Activated T-cell treated with anti-CD3 and anti-CD28 coated beads for 1 hour (primary cell): ENCODE results near the gene ADCY2.

ENCODE experiments used
- DNase-seq: peaks from one replicate; pipeline ENCODE4 v3.0.0-alpha.2; 2020; ENCODE audit warnings: low read depth

ADCY2 gene

GRCh38 chr5:7592910-7593309, 197.0 kb downstream of the ADCY2 start:
- no peak for DNase-seq

GRCh38 chr5:7597059-7597642, 201.2 kb downstream of the ADCY2 start:
- no peak for DNase-seq

GRCh38 chr5:7606840-7607465, 211.0 kb downstream of the ADCY2 start:
- no peak for DNase-seq

- no peak for DNase-seq
These were observed 212.8 kb downstream of the ADCY2 start for GRCh38 chr5:7608772-7609171.

GRCh38 chr5:7609726-7610125, 213.8 kb downstream of the ADCY2 start:
- DNase-seq, result no peak

- DNase-seq, result no peak
These were observed 214.7 kb downstream of the ADCY2 start for GRCh38 chr5:7610531-7611177.

GRCh38 chr5:7611518-7611917, 215.6 kb downstream of the ADCY2 start:
- no peak for DNase-seq

GRCh38 chr5:7615566-7616061, 219.7 kb downstream of the ADCY2 start:
- DNase-seq, result no peak

- no peak for DNase-seq
These were observed 221.0 kb downstream of the ADCY2 start for GRCh38 chr5:7616897-7617296.

- no peak for DNase-seq
These were observed 226.6 kb downstream of the ADCY2 start for GRCh38 chr5:7622498-7622897.

GRCh38 chr5:7625740-7626139, 229.8 kb downstream of the ADCY2 start:
- DNase-seq, result no peak

- DNase-seq, result no peak
These were observed 232.3 kb downstream of the ADCY2 start for GRCh38 chr5:7628248-7628647.

GRCh38 chr5:7628820-7629219, 232.9 kb downstream of the ADCY2 start:
- no peak for DNase-seq

- DNase-seq, result no peak
These were observed 233.6 kb downstream of the ADCY2 start for GRCh38 chr5:7629561-7629960.

GRCh38 chr5:7634837-7635236, 238.9 kb downstream of the ADCY2 start:
- no peak for DNase-seq

- no peak for DNase-seq
These were observed 242.5 kb downstream of the ADCY2 start for GRCh38 chr5:7638456-7638855.

- DNase-seq, result no peak
These were observed 246.1 kb downstream of the ADCY2 start for GRCh38 chr5:7642029-7642428.

GRCh38 chr5:7644723-7645122, 248.8 kb downstream of the ADCY2 start:
- no peak for DNase-seq

- no peak for DNase-seq
These were observed 254.8 kb downstream of the ADCY2 start for GRCh38 chr5:7650755-7651154.

- no peak for DNase-seq
These were observed 257.1 kb downstream of the ADCY2 start for GRCh38 chr5:7653046-7653445.

- DNase-seq, result no peak
These were observed 261.2 kb downstream of the ADCY2 start for GRCh38 chr5:7657153-7657552.

GRCh38 chr5:7659420-7659819, 263.5 kb downstream of the ADCY2 start:
- no peak for DNase-seq

GRCh38 chr5:7662289-7662688, 266.4 kb downstream of the ADCY2 start:
- DNase-seq, result no peak

- no peak for DNase-seq
These were observed 267.9 kb downstream of the ADCY2 start for GRCh38 chr5:7663808-7664207.
